Activated CD4-positive, alpha-beta T cell treated with anti-CD3 and anti-CD28 coated beads, Interleukin-2, amount 10 ng/mL, durations not matched to agents 7 days and 5 days (primary cell): Measurements from ENCODE around the gene RMRP. TPM values are rescaled to one million over a fixed set of nuclear protein-coding genes. Genes with fewer than 3 reads are reported as not detected.

Source experiments
- CTCF ChIA-PET: fragments of 350-600 bp; sonication (Branson Sonifier 250); formaldehyde crosslinking; loops from one replicate; lab custom pipeline; 2021; ENCODE audit warnings: antibody characterized with exemption; lab: Charles Lee
- POLR2A ChIA-PET: fragments of 350-600 bp; sonication (Branson Sonifier 250); formaldehyde crosslinking; loops from one replicate; lab custom pipeline; 2021; ENCODE audit warnings: antibody characterized with exemption; lab: Charles Lee
- DNase-seq: peaks from one replicate; pipeline ENCODE4 v3.0.0-alpha.2; 2020
- H3K27ac Mint-ChIP-seq: one replicate; pipeline ENCODE4 v1.8.0; 2021; ENCODE audit warnings: mild to moderate bottlenecking, moderate library complexity, mixed read lengths
- H3K27me3 Mint-ChIP-seq: one replicate; pipeline ENCODE4 v1.8.0; 2021; ENCODE audit warnings: mixed read lengths
- H3K36me3 Mint-ChIP-seq: one replicate; pipeline ENCODE4 v1.8.0; 2021; ENCODE audit warnings: low read depth, mixed read lengths
- H3K4me1 Mint-ChIP-seq: one replicate; pipeline ENCODE4 v1.8.0; 2021; ENCODE audit warnings: mixed read lengths
- H3K4me3 Mint-ChIP-seq: one replicate; pipeline ENCODE4 v1.8.0; 2021; ENCODE audit warnings: mild to moderate bottlenecking, moderate library complexity, mixed read lengths
- H3K9me3 Mint-ChIP-seq: one replicate; pipeline ENCODE4 v1.8.0; 2021; ENCODE audit warnings: mixed read lengths
- total RNA-seq, 2 experiments: library from RNA; stranded (reverse); gene quantifications; one replicate each; pipeline ENCODE4 v1.2.3, GENCODE V29; 2021

Gene RMRP
- total RNA-seq, 2 experiments from 2014 or later = 1,959 to 11,185 TPM

DNA sequence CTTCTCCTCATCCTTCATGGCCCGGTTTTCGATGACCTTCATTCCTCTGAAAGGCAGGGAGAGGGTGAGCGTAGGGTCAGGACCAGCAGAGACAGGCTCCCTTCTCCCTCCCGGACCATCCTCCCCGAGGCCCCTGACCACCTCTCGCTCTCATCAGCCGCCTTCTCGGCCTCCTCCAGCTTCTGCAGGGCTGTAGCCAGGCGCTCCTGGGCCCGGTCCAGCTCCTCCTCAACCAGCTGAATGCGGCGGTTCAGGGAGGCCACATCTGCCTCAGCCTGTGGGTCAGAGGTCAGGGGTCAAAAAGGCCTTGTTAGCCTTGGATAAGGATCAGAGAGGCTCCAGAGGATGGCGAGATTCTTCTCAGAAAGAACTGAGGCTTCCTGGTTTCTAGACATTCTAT lies 27.7 kb upstream of the RMRP start:
- CTCF ChIA-PET = interaction anchor here (0.7 to 4.0 kb wide), 4 partner anchors 11 to 28 kb away, joined by 3 to 26 read pairs (median 8); partner anchors contain the start of genes CCDC107 and RMRP
- Mint-ChIP-seq H3K4me1 (peaks cover 9% of the 10 kb centered on the region), H3K27me3 (no peaks in the 10 kb centered on the region), H3K36me3 (no peaks in the 10 kb centered on the region), H3K4me3 (no peak overlapping the region), H3K27ac (no peak overlapping the region), H3K9me3 (no peaks in the 10 kb centered on the region)
- POLR2A ChIA-PET = interaction anchor here (0.6 kb wide), 1 partner anchor 58 kb away, joined by 3 read pairs; no protein-coding TSS in a partner anchor
- DNase-seq = no peak

DNA sequence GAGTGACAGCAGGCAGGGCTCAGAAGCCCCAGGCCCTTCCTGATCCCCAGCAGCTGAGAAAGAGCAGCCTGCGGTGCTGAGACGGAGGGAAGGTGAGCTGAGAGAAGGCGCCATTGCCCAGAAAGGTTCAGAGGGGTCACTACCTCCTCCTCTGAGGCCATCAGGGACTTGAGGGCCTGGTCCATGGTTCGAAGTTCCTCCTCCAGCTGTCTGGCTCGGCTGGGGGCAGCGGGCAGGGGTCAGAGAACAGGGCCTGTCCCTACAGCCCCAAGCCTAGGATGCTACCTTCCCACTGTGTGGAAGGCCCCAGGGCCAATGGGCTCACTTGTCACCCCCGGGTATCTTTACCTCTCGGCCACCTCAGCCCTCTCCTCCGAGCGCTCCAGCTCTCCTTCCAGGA lies 27.1 kb upstream of the RMRP start:
- H3K27ac Mint-ChIP-seq = no peak overlapping the region
- no peak for DNase-seq
- no peak overlapping the region for H3K4me3 Mint-ChIP-seq
- H3K4me1 Mint-ChIP-seq = peaks cover 9% of the 10 kb centered on the region
- ChIA-PET POLR2A (no interaction called here), CTCF (interaction anchor here (0.7 to 4.0 kb wide), 4 partner anchors 11 to 27 kb away, joined by 3 to 26 read pairs (median 8); partner anchors contain the start of genes CCDC107 and RMRP)
- H3K9me3 Mint-ChIP-seq = no peaks in the 10 kb centered on the region
- no peaks in the 10 kb centered on the region for H3K27me3 Mint-ChIP-seq
- no peaks in the 10 kb centered on the region for H3K36me3 Mint-ChIP-seq

DNA sequence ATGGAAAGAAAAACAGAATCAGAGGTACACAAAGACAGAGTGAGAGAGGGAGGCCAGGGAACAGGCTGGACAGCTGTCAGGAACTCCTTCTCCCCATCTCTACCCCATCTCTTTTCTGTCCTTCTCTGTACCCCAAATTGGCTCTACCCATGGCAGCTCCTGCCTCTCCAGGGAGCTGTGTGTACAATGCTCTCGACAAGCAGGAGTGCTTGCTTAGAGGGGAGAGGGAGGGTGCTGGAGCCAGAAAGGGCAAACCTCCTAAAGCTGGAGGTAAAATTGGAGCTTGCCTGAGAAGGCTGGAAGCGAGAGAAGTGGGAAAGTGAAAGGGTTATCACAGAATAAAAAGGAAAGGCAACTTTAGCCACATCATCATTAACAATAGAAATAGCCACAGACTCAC lies 25.5 kb upstream of the RMRP start:
- CTCF ChIA-PET = interaction anchor here (1.2 to 4.0 kb wide), 4 partner anchors 13 to 41 kb away, joined by 3 to 26 read pairs (median 8); partner anchors contain the start of genes CCDC107 and RMRP
- H3K9me3 Mint-ChIP-seq = no peaks in the 10 kb centered on the region
- peaks cover 1% of the 10 kb centered on the region for H3K4me1 Mint-ChIP-seq

DNA sequence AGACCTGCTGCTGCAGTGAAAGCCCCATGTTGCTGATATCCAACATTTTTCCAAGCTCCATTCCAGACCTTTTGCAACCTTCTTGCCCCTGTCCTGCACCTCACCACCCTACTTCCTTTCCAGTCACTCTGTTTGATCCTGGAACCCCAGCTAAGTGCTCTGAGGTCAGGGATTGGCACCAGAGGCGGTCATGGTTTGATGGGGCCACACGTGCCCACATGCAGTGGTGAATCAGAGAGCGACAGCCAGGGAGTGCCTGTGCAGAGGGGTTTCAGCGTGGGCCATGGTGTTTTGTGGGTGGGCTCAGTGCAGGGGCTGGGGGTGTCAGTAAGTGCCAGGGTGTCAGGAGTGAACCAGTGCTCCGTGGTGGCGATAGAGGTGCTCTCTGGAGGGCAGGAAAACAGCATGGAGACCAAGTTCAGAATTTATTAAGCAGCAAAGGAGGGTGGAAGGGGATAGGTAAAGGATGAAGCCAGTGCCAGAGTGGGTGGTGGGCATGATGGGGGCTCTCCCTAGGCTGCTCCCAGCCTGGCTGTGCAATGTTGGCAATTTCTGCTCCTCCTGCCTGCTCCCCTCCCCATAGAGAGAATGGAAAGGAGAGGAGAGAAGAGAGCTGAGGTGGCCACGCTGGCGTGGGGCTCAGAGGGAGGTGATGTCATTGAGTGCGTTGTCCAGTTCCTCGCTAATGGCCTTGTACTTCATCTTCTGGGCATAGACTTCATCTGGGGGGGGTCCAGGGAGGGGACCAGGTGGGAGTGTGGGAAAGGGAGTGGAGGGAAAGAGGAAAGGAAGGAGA lies 24.9 kb upstream of the RMRP start:
- ChIA-PET POLR2A (no interaction called here), CTCF (interaction anchor here (1.2 to 4.0 kb wide), 4 partner anchors 12 to 42 kb away, joined by 3 to 26 read pairs (median 8); partner anchors contain the start of genes CCDC107 and RMRP)
- peaks cover 1% of the 10 kb centered on the region for H3K27me3 Mint-ChIP-seq
- no peaks in the 10 kb centered on the region for H3K36me3 Mint-ChIP-seq
- DNase-seq = no peak
- H3K4me3 Mint-ChIP-seq = no peak overlapping the region
- H3K9me3 Mint-ChIP-seq = no peaks in the 10 kb centered on the region
- H3K27ac Mint-ChIP-seq = no peak overlapping the region
- H3K4me1 Mint-ChIP-seq = peaks cover 1% of the 10 kb centered on the region

More for the DNA sequence above, 25.5 kb upstream of the RMRP start:
- no peaks in the 10 kb centered on the region for H3K27me3 Mint-ChIP-seq
- DNase-seq = no peak
- no peaks in the 10 kb centered on the region for H3K36me3 Mint-ChIP-seq
- no peak overlapping the region for H3K27ac Mint-ChIP-seq
- POLR2A ChIA-PET = no interaction called here
- H3K4me3 Mint-ChIP-seq = no peak overlapping the region

DNA sequence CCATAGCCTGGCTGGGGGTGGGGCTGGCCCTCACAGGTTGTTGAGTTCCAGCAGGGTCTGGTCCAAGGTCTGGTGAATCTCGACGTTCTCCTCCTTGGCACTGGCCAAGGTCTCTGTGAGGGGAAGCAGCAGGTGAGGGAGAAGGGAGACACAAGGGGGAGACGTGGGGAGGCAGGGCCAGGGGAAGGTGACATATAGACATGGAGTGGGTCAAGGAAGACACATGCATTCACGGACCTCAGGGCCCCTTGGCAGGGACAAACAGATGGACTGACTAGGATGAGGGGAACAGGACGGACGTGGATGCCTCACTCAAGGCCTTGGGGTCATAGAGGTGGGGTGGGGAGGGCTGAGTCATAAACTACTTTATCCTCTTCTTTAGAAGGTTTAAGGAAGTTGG lies 24.2 kb upstream of the RMRP start:
- DNase-seq = no peak
- POLR2A ChIA-PET = no interaction called here
- H3K27me3 Mint-ChIP-seq = peaks cover 4% of the 10 kb centered on the region
- H3K36me3 Mint-ChIP-seq = no peaks in the 10 kb centered on the region
- H3K4me3 Mint-ChIP-seq = no peak overlapping the region
- H3K27ac Mint-ChIP-seq = no peak overlapping the region
- no peaks in the 10 kb centered on the region for H3K9me3 Mint-ChIP-seq
- CTCF ChIA-PET = interaction anchor here (2.2 kb wide), 1 partner anchor 24 kb away, joined by 8 read pairs; the partner anchor contains the start of genes CCDC107 and RMRP
- H3K4me1 Mint-ChIP-seq = peaks cover 1% of the 10 kb centered on the region

GRCh38 chr9:35681341-35682002 lies 23.7 kb upstream of the RMRP start:
- Mint-ChIP-seq H3K9me3 (no peaks in the 10 kb centered on the region), H3K36me3 (no peaks in the 10 kb centered on the region), H3K4me3 (no peak overlapping the region), H3K27ac (no peak overlapping the region), H3K27me3 (peaks cover 7% of the 10 kb centered on the region), H3K4me1 (peaks cover 5% of the 10 kb centered on the region)
- POLR2A ChIA-PET = no interaction called here
- CTCF ChIA-PET = interaction anchor here (0.6 to 2.5 kb wide), 3 partner anchors 14 to 266 kb away, joined by 3 to 8 read pairs (median 5); partner anchors contain the start of genes CCDC107 and RMRP
- DNase-seq = no peak

DNA sequence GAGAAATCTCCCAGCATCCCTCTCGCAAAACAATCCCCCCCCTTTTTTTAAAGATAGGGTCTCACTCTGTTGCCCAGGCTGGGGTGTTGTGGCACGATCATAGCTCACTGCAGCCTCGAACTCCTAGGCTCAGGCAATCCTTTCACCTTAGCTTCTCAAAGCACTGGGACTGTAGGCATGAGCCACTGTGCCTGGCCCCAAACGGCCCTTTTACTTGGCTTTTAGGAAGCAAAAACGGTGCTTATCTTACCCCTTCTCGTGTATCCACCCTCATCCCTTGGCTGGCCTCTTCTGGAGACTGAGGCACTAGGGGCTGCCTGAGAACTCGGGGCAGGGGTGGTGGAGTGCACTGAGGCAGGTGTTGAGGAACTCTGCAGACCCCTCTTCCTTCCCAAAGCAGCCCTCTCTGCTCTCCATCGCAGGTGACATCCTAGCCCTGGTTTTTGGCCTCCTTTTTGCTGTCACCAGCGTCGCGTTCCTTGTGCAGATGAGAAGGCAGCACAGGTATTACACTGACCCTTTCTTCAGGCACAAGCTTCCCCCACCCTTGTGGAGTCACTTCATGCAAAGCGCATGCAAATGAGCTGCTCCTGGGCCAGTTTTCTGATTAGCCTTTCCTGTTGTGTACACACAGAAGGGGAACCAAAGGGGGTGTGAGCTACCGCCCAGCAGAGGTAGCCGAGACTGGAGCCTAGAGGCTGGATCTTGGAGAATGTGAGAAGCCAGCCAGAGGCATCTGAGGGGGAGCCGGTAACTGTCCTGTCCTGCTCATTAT lies 22.7 kb upstream of the RMRP start:
- Mint-ChIP-seq H3K27ac (peak overlapping the region; percentile 41), H3K36me3 (no peaks in the 10 kb centered on the region), H3K4me1 (peaks cover 9% of the 10 kb centered on the region), H3K4me3 (no peak overlapping the region), H3K9me3 (no peaks in the 10 kb centered on the region), H3K27me3 (peaks cover 11% of the 10 kb centered on the region)
- no peak for DNase-seq
- ChIA-PET CTCF (interaction anchor here (0.6 to 2.5 kb wide), 8 partner anchors 8 to 267 kb away, joined by 3 to 8 read pairs (median 4); partner anchors contain the start of genes ARHGEF39, CCDC107 and RMRP), POLR2A (no interaction called here)

DNA sequence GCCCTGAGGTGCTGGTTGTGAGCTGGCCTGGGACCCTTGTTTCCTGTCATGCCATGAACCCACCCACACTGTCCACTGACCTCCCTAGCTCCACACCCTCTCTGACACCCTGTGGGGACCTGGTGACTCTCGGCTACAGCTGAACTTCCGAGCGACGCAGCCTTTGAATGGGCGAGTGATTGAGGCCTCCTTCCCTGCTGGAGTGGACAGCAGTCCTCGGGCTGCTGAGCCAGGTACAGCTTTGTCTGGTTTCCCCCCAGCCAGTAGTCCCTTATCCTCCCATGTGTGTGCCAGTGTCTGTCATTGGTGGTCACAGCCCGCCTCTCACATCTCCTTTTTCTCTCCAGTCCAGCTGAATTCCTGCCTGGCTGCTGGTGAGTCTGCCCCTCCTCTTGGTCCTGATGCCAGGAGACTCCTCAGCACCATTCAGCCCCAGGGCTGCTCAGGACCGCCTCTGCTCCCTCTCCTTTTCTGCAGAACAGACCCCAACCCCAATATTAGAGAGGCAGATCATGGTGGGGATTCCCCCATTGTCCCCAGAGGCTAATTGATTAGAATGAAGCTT lies 22.0 kb upstream of the RMRP start:
- no peaks in the 10 kb centered on the region for H3K36me3 Mint-ChIP-seq
- H3K4me3 Mint-ChIP-seq = no peak overlapping the region
- ChIA-PET CTCF (interaction anchor here (0.7 to 2.5 kb wide), 8 partner anchors 9 to 32 kb away, joined by 3 to 8 read pairs (median 4); partner anchors contain the start of genes ARHGEF39, CCDC107 and RMRP), POLR2A (no interaction called here)
- peaks cover 11% of the 10 kb centered on the region for H3K4me1 Mint-ChIP-seq
- H3K27me3 Mint-ChIP-seq = peaks cover 11% of the 10 kb centered on the region
- H3K27ac Mint-ChIP-seq = peak overlapping the region; percentile 41
- H3K9me3 Mint-ChIP-seq = no peaks in the 10 kb centered on the region
- DNase-seq = no peak

- Mint-ChIP-seq H3K4me3 (no peak overlapping the region), H3K4me1 (peaks cover 15% of the 10 kb centered on the region), H3K9me3 (no peaks in the 10 kb centered on the region), H3K27me3 (peaks cover 18% of the 10 kb centered on the region), H3K27ac (no peak overlapping the region), H3K36me3 (peaks cover 4% of the 10 kb centered on the region)
- CTCF ChIA-PET = interaction anchor here (1.1 to 2.5 kb wide), 4 partner anchors 9 to 31 kb away, joined by 4 to 8 read pairs (median 7); partner anchors contain the start of genes ARHGEF39, CCDC107 and RMRP
- no peak for DNase-seq
- POLR2A ChIA-PET = no interaction called here
Observed at GRCh38 chr9:35679091-35679490, 21.3 kb upstream of the RMRP start.

- Mint-ChIP-seq H3K4me3 (no peak overlapping the region), H3K4me1 (peaks cover 14% of the 10 kb centered on the region), H3K27ac (no peak overlapping the region)
Observed at GRCh38 chr9:35675732-35676392, 18.0 kb upstream of the RMRP start.

DNA sequence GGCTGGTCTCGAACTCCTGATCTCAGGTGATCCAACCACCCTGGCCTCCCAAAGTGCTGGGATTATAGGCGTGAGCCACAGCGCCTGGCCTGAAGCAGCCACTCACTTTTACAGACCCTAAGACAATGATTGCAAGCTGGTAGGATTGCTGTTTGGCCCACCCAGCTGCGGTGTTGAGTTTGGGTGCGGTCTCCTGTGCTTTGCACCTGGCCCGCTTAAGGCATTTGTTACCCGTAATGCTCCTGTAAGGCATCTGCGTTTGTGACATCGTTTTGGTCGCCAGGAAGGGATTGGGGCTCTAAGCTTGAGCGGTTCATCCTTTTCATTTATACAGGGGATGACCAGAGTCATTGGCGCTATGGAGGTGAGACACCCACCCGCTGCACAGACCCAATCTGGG lies 17.4 kb upstream of the RMRP start:
- peaks cover 4% of the 10 kb centered on the region for H3K36me3 Mint-ChIP-seq
- H3K27me3 Mint-ChIP-seq = peaks cover 28% of the 10 kb centered on the region
- no peaks in the 10 kb centered on the region for H3K9me3 Mint-ChIP-seq
- H3K27ac Mint-ChIP-seq = no peak overlapping the region
- CTCF ChIA-PET = interaction anchor here (0.7 to 2.4 kb wide), 6 partner anchors 10 to 207 kb away, joined by 3 to 12 read pairs (median 3); partner anchors contain the start of gene ARHGEF39
- POLR2A ChIA-PET = no interaction called here
- no peak for DNase-seq
- no peak overlapping the region for H3K4me3 Mint-ChIP-seq
- H3K4me1 Mint-ChIP-seq = peaks cover 14% of the 10 kb centered on the region

More at GRCh38 chr9:35675732-35676392, 18.0 kb upstream of the RMRP start:
- H3K27me3 Mint-ChIP-seq = peaks cover 28% of the 10 kb centered on the region
- POLR2A ChIA-PET = no interaction called here
- DNase-seq = no peak
- CTCF ChIA-PET = interaction anchor here (0.7 to 2.6 kb wide), 7 partner anchors 11 to 207 kb away, joined by 3 to 12 read pairs (median 3); partner anchors contain the start of genes ARHGEF39, CREB3 and TLN1
- H3K9me3 Mint-ChIP-seq = no peaks in the 10 kb centered on the region
- H3K36me3 Mint-ChIP-seq = peaks cover 4% of the 10 kb centered on the region
